Hematopoietic multipotent progenitor cell treated with erythropoietin and hydrocortisone succinate and interleukin-3 and kit ligand, for 4 days (in vitro differentiated cells): ENCODE measurements around the gene KISS1R.
A peak's percentile ranks its signal among the peaks of the same experiment; 100 is the strongest.

Source experiments
- DNase-seq: peaks from one replicate; pipeline ENCODE4 v3.0.0-alpha.2; 2015

KISS1R gene

DNA sequence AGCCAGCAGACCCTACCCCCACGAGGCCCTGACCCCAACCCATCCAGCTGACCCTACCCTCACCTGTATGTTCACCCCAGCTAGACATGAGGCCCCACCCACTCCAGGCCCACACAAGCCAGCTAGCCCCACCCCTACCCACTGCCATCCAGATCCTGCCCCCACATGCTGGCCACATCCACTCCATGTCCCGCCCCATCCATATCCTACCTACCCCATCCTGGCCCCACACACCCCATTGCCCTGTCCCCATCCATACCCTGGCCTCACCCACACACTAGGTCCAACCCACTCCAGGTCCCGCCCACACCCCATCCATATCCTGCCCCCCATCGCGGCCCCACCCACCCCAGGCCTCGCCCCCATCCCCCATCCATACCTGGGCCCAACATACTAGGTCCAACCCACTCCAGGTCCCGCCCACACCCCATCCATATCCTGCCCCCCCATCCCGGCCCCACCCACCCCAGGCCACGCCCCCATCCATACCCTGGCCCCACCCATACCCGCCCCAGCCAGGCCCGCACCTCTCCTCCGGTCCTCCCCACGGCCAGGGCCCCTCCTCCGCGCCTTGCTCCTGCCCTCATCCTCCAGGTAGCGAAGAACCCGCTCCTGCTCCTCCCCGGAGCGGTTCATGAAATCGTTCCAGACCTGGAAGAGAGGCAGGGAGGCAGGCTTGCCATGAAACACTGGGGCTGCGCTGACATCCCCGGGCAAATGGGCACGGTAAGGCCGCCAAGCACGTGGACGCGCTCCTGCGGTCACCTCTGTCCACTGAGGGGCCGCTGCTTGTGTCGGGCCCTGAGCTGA, 16.6 kb upstream of the KISS1R start:
- DNase-seq, result peak; percentile 72

DNA sequence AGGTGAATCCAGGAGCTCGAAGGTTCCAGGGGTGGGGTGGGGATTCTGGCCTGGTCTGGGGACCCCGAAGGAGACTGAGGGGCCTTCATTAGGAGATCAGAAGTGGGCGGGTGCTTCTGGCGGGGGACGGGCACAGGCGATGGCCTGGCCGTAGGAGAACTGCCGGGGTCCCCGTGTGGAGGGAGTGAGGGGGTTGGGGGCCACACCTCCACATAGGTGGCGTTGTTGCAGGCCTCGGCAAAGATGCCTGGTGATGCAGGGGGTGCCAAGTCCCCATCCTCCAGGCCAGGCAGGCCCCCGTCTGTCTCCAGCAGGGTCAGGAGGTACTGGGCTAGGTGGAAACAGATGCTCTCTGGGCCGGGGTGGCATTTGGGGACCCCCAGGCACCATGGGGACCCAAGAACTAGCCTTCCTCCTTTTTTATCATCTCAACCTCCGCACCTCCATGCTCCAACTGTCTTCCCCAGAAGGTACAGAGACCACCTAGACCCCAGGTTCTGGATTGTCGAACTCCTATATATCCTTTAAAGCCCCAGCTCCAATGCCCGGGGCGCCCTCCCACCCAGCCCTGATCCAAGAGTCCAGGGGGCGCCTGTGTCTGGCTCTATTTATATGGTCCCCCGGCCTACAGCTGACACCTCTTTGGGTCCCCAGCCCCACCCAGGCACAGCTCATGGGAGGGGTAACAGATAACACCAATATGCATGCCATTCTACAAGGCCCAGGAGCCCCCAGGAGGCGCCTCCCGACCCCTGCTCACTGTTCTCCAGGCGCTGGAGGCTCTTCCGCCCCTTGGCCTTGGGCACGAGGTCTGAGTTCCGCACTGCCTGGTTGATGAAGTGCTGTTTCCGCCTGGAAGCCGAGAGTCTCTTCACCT, 15.7 kb upstream of the KISS1R start:
- DNase-seq, result no peak

DNA sequence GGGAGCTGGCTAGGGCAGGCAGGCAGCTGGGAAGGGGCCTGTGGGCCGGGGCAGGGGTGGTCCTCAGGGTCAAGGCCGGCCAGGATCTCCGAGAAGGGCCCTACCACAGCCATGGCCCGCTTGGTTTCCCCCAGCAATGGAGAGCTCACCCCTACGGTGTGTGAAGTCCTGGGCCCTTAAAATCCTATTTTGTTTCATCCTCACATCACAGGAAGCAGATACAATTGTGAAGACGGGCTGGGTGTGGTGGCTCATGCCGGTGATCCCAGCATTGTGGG, 15.1 kb upstream of the KISS1R start:
- DNase-seq, result no peak

DNA sequence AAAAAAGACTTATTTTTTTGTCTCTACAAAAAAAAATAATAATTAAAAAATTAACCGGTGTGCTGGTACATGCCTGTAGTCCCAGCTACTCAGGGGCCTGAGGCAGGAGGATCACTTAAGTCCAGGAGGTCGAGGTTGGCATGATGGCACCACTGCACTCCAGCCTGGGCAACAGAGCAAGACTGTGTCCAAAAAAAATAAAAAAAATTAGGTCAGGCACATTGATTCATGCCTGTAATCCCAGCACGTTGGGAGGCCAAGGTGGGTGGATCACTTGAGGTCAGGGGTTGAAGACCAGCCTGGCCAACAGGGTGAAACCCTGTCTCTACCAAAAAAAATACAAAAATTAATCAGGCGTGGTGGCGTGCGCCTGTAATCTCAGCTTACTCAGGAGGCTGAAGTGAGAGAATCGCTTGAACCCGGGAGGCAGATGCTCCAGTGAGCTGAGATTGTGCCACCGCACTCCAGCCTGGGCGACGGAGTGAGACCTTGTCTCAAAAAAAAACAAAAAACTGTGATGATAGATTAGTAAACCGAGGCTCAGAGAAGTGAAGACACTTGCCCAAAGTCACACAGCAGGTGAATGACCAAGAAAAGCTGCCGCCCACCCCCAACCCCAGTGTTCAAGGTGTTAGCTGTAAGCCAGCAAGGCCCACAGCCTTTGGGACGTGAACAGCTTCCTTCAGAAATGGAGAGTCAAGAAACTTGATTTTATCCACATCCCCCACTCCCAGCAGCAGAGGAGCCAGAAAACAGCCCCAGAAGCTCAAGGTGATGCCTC, 14.5 kb upstream of the KISS1R start:
- no peak for DNase-seq

DNA sequence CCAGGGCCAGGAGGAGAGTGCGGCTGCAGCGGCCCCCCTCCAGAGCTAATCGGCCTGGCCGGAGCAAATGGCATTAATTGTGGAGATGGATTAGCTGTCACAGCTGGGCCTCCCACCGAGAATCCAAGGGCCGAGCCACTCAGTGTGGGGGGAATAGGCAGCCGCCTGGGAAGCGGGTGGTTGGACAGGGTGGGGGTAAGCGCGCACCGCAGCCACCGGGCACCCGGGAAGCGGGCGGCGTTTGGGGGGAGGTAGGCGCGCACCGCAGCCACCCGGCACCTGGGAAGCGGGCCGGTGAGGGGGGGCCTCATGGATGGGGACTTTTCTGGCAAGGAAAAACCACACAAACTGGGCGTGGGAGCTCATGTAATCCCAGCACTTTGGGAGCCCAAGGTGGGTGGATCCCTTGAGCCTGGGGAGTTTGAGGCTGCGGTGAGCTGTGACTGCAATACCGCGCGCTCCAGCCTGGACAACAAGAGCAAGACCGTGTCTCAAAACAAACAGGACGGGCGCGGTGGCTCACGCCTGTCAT, 13.8 kb upstream of the KISS1R start:
- DNase-seq, result no peak

DNA sequence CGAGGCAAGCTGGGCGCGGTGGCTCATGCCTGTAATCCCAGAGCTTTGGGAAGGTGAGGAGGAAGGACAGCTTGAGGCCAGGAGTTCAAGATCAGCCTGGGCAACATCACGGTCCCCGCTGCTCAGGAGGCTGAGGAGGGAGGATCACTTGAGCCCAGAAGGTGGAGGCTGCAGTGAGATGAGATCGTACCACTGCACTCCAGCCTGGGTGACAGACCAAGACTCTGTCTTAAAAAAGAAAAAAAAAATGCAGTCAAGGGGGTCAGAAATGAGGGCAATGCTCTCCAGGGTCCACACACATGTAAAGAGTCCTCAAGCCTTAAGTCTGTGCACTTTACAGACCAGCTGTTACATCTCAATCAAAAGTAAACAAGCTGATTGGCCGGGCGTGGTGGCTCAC, 12.6 kb upstream of the KISS1R start:
- no peak for DNase-seq

DNA sequence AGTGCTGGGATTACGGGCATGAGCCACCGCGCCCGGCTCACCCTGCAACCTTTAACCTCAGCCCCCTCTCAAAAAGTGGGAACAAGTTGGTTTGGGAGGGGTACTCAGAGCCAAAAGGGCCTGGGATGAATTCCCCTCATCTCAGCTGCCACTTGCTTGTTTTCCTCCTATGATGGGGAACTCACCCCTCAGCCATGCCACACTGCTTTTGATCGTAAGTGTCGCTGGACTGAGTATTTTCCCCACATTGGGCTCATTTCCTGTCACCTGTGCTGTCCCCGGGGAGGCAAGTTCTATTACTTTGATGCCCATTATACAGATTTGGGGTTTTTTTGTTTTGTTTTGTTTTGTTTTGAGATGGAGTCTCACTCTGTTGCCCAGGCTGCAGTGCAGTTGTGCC, 10.7 kb upstream of the KISS1R start:
- no peak for DNase-seq

DNA sequence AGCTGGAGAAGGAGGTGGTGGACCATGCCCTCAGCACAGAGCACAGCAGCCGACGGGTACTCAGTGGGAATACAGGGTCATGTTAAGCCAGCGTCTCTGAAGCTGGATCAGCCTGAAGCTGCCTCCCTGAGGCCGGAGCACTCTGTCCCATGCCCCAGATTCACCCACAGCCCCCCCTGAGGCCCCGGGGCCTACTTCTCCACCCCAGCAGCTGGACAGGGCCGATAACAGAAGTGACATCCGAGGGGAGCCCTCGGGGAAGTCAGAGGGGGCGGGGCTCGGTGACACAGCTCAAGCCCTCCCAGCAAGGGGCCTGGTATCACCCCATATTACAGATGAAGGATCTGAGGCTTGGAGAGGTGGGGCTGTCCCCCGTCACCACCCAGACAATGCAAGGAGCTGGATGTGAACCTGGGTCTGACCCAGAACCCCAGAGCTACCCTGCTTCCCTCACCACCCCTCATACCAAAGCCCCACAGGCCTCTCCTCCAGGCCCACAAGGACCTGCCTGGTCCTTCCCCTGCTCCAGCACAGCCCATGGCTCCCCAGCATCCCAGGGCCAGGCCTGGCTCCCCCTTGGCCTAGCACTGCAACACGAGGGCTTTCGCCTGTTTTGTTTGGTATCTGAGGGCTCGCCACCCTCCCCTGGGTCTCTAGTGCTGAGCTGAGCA, 9.8 kb upstream of the KISS1R start:
- DNase-seq, result peak; percentile 100

DNA sequence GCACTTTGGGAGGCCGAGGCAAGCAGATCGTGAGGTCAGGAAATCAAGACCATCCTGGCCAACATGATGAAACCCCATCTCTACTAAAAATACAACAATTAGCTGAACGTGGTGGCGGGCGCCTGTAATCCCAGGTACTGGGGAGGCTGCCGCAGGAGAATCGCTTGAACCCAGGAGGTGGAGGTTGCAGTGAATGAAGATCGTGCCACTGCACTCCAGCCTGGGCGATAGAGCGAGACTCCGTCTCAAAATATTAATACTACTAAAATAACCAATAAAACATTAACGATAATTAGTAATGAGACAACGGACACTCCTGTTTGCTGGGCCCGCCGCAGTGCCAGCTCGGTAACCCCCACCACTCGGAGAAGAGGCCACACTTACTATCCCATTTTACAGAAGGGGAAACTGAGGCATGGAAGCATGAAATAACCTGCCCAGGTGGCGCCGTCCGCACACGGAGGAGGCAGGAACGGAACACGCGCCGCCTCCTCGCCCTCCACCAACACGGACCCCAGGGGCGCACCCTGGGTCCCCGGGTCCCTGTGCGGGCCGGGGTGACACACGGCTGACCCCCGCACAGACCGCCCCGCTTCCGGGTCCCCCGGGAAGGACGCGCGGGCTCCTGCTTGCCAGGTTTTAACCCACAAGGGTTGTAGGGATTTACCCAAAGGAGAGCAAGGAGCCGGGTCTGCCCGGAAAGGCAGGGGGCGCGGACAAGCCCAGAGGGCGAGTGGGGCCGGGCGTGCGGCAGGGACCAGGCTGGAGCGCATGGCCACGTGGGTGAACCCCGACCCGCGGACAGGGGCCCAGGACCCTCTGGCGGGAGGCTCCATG, 5.7 kb upstream of the KISS1R start:
- no peak for DNase-seq

DNA sequence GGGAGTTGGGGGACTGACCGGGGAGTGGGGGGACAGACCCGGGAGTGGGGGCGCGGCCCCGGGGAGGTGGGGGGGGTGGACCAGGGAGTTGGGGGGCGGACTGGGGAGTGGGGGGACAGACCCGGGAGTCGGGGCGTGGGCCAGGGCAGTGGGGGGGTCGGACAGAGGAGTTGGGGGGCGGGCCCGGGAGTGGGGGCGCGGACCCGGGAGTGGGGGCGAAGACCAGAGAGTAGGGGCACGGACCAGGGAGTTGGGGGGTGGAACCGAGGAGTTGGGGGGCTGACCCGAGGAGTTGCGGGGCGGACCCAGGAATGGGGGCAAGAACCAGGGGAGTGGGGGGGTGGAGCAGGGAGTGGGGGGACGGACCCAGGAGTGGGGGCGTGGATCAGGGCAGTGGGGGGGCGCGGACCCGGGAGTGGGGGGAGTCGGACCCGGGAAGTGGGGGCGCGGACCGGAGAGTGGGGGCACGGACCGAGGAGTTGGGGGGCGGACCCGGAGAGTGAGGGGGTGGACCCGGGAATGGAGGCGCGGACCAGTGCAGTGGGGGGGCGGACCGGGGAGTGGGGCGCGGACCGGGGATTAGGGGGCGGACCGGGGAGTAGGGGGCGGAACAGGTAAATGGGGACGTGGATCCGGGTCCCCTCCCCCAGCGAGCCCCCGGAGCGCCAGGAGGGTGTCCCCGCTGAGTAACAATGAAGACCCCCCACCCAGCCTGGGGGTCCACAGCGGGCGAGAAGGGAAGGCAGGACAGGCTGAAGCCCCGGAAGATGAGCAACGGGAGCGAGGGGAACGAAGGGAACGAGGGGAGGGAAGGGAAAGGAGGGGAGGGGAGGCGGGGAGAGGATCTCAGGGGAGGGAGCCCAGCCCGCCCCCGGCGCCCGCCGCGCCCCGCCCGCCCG, 4.7 kb upstream of the KISS1R start:
- peak; percentile 51 for DNase-seq

DNA sequence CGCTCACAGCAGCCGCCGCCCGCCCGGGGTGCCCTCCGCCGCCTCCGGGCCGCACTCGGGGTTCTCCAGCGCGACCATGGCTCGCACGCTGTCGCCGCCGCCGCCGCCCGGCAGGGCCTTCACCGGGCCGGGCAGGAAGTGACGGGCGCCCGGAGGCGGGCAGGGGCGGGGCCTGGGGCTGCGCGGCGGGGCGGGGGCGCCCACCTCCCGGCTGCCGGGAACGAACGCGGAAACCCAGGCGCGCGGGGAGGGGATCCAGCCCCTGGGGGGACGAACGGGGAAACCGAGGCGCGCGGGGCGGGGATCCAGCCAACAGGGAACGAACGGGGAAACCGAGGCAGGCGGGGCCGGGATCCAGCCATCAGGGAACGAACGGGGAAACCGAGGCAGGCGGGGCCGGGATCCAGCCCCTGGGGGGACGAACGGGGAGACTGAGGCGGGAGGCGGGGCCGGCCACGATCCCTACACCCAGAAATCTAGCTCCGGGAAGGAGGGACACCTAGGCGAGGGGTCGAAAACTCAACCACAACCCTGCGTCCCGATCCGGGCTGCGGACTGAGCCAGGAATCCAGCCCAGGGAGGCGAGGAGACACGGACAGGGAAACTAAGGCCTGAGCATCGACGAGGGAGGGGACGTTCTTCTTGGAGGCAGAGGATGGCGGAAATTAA, 3.9 kb upstream of the KISS1R start, which contains the start of gene R3HDM4:
R3HDM4 (minus strand) TSS at position 140 of the 669 bp plus-strand sequence; CDS start at position 78, 62 bp downstream.
- DNase-seq, result peak; percentile 85

DNA sequence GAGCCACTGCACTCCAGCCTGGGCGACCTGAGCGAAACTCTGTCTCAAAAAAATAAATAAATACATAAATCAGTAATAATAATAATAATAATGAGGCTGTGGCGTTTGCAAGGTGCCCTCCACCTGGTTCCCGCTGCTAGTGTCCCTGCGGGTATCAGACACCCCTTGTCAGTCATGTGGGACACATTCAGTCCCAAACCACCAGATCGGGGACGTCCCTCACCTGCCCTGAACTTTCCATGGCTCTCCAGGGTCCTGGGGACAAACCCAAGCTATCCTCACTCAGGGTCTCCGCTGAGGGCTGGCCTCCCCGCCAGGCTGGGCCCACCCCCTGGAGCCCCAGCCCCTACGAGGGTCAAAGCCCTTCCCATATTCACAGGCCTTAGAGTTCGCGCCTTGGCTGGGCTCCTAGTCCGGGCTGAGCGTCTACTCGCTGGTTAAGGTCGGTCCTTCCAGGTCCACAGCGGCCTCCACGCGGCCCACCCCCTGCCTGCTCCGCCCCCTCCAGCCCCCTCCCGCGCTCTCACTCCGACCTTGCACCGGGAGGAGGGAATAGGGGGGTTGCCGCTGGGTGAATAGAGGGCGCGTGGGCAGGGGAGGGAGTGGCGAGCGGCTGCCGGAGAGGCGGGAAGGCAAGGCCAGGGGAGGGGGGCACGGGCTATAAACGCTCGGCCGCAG, 349 bp upstream of the KISS1R start:
- peak; percentile 68 for DNase-seq

DNA sequence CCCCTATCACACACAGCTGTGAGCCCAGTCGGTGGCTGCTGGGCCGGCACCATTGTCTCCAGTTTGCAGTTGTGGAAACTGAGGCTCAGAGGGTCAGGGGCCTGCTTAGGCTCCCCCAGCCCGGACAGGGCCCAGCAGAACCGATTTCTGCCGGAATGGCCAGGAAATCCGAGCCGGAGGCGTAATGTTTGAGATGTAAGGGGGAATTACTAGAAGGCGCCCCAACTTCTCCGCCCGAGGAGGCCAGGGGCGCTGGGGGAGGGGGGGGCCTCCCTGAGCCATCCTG, 962 bp downstream of the KISS1R start:
- no peak for DNase-seq

DNA sequence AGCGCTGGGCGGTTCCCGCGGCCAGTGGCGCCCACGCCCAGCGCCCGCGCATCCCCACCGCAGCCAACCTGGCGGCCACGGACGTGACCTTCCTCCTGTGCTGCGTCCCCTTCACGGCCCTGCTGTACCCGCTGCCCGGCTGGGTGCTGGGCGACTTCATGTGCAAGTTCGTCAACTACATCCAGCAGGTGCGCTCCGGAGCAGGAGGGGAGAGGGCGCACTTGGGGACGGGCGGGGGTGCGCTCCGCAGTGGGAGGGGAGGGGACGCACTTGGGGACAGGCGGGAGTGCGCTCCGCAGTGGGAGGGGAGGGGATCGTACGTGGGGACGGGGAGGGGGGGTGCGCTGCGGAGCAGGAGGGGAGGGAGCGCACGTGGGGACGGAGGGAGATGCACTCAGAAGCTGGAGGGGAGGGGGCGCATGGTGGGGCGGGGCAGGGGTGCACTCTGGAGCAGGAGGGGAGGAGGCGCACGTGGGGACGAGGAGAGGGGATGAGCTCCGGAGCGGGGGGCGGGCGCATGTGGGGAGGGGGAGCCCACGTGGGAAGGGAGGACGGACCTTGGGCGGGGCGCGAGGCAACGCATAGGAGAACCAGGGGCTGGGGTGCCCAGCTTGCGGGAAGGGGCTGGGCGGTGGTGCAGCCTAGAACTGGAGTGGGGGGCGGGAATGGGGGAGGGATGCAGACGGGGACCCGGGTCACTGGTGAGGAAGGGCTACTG, 1.5 kb downstream of the KISS1R start:
- no peak for DNase-seq

DNA sequence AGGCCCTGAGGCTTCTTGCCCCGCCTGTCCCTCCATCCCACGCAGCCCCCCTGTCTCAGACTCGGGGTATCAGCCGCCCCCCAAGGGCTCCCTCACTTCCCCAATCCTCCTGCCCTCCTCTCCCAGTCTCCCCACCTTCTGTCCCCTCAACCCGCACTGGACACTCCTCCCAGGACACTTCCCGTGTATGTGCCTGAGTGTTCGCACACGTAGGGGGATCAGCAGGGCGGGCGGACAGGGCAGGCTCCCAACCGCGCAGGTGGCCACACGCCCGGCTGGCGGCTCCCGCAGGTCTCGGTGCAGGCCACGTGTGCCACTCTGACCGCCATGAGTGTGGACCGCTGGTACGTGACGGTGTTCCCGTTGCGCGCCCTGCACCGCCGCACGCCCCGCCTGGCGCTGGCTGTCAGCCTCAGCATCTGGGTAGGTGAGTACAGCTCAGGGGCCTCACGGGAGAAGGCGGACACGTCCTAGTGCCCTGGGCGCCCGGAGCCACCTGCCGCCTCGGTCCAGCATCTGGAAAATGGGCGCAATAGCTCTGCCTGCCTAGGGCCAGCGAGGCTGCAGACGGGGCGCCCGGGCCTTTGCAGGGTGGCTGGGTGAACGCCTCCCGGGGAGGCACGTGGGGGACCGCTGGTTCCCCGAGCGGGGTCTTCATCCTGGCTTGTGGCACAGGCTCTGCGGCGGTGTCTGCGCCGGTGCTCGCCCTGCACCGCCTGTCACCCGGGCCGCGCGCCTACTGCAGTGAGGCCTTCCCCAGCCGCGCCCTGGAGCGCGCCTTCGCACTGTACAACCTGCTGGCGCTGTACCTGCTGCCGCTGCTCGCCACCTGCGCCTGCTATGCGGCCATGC, 2.3 kb downstream of the KISS1R start:
- DNase-seq, result peak; percentile 52

DNA sequence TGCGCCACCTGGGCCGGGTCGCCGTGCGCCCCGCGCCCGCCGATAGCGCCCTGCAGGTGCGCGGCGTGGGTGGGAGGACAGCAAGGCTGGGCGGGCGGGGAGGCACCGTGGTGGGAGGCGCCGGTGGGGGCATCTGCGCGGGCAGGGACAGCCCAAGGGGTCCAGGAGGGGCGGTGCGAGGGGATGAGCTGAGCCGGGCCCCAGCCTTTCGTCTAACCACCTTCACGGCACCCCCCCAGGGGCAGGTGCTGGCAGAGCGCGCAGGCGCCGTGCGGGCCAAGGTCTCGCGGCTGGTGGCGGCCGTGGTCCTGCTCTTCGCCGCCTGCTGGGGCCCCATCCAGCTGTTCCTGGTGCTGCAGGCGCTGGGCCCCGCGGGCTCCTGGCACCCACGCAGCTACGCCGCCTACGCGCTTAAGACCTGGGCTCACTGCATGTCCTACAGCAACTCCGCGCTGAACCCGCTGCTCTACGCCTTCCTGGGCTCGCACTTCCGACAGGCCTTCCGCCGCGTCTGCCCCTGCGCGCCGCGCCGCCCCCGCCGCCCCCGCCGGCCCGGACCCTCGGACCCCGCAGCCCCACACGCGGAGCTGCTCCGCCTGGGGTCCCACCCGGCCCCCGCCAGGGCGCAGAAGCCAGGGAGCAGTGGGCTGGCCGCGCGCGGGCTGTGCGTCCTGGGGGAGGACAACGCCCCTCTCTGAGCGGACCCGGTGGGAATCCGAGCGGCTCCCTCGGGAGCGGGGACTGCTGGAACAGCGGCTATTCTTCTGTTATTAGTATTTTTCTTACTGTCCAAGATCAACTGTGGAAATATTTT, 3.1 kb downstream of the KISS1R start:
- peak; percentile 64 for DNase-seq

DNA sequence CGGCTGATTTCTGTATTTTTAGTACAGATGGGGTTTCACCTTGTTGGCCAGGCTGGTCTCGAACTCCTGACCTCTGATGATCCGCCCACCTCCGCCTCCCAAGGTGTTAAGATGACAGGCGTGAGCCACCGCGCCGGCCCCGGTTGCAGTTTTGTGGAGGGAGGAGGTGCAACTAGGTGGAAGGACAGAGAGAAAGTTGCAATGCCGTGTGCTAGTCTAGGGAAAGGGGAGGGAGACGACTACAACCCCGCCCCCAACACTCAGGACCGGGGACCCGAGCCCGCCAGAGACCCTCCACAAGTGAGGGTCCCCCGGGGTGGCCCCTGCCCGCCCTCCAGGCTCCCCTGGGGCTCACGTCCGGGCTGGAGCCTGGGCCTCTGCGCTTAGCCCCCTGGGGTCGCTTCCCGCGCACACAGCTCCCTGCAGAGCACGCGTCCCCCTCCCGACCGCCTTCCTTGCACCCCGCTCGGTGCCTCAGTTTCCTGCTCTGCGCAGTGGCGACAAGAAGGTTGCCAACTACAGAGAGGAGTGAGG, 7.5 kb downstream of the KISS1R start:
- peak; percentile 46 for DNase-seq
